ENCODE results near the gene MAP2K2. TPM values are rescaled to one million over a fixed set of nuclear protein-coding genes. Genes with fewer than 3 reads are reported as not detected.
A peak's percentile ranks its signal among the peaks of the same experiment; 100 is the strongest.
"Not testable (repeated sequence)": the region's sequence is repeated elsewhere in the genome, so short reads cannot be mapped to it uniquely, and the experiment has no call there.

Gene MAP2K2
- polyA plus RNA-seq, 3 donors: 30.5 to 94.5 (median 40.2) TPM

GRCh38 chr19:4127322-4127721 lies 3.4 kb upstream of the MAP2K2 start:
- peaks cover 14% of the 10 kb centered on the region for H3K79me2 ChIP-seq (ENCODE audit: insufficient read depth, low read length)
- not testable (repeated sequence) for H3K4me2 ChIP-seq (replicated peaks; ENCODE audit: extremely low read depth, low read length, poor library complexity, severe bottlenecking); H3K27ac ChIP-seq (ENCODE audit: low read depth in 1 of 2, low read length in 2 of 2); H3K4me3 Mint-ChIP-seq; H3K36me3 ChIP-seq (replicated peaks in 1 of 2; ENCODE audit: control insufficient read depth in 1 of 2, insufficient read depth in 2 of 2, low read length in 2 of 2); H2AFZ ChIP-seq (ENCODE audit: insufficient read depth, low read depth, low read length, poor library complexity, severe bottlenecking); H3K9me3 ChIP-seq (replicated peaks in 1 of 2; ENCODE audit: control insufficient read depth in 1 of 2, insufficient read depth in 1 of 2, low read length in 2 of 2); H3K27me3 Mint-ChIP-seq (ENCODE audit: low read depth in 3 of 3); DNase-seq; H3K9ac ChIP-seq (ENCODE audit: insufficient read depth, low read length, poor library complexity, severe bottlenecking); H3K36me3 Mint-ChIP-seq; H3K27me3 ChIP-seq (ENCODE audit: control insufficient read depth in 2 of 2, insufficient read depth in 2 of 2, low read length in 2 of 2); H3K4me3 ChIP-seq (replicated peaks in 1 of 3; ENCODE audit: low read depth in 2 of 3, low read length in 3 of 3); H4K20me1 ChIP-seq (ENCODE audit: insufficient read depth, low read length); H3K9me3 Mint-ChIP-seq
- intact Hi-C loops (cut with micrococcal nuclease): loop anchor here in 1 of 2 donors (10.0 kb wide), 1 partner anchor 123 kb away; the partner anchor contains the start of gene PIAS4
- peak overlapping the region in 1 of 7 donors; percentile 33 for H3K27ac Mint-ChIP-seq
- H3K4me1 ChIP-seq (ENCODE audit: control insufficient read depth in 1 of 2, insufficient read depth in 2 of 2, low read length in 2 of 2): peaks cover 17 to 19% of the 10 kb centered on the region in 2 donors
- WGBS (ENCODE audit: insufficient coverage): no CpG with 5 or more reads among the region's 4 CpGs
- peaks cover 16% of the 10 kb centered on the region for H3K4me1 Mint-ChIP-seq

GRCh38 chr19:4124638-4125037 lies 716 bp upstream of the MAP2K2 start:
- Mint-ChIP-seq H3K27ac (no peak overlapping the region), H3K27me3 (ENCODE audit: low read depth in 3 of 3) (peaks cover 0 to 3% (median 0%) of the 10 kb centered on the region in 3 donors), H3K9me3 (no peaks in the 10 kb centered on the region), H3K36me3 (peaks cover 6 to 8% of the 10 kb centered on the region in 2 donors), H3K4me1 (peaks cover 17% of the 10 kb centered on the region), H3K4me3 (no peak overlapping the region)
- H4K20me1 ChIP-seq (ENCODE audit: insufficient read depth, low read length): peaks cover 33% of the 10 kb centered on the region
- H3K27ac ChIP-seq (ENCODE audit: low read depth in 1 of 2, low read length in 2 of 2): no peak overlapping the region
- peak overlapping the region; percentile 94 for H2AFZ ChIP-seq (ENCODE audit: insufficient read depth, low read depth, low read length, poor library complexity, severe bottlenecking)
- H3K9ac ChIP-seq (ENCODE audit: insufficient read depth, low read length, poor library complexity, severe bottlenecking): peak overlapping the region; percentile 93
- 0% methylated on average over 1 of the region's 8 CpGs for WGBS (ENCODE audit: insufficient coverage)
- H3K27me3 ChIP-seq (ENCODE audit: control insufficient read depth in 2 of 2, insufficient read depth in 2 of 2, low read length in 2 of 2): no peaks in the 10 kb centered on the region
- H3K4me1 ChIP-seq (ENCODE audit: control insufficient read depth in 1 of 2, insufficient read depth in 2 of 2, low read length in 2 of 2): peaks cover 17 to 19% of the 10 kb centered on the region in 2 donors
- TF ChIP-seq CTCF (IDR thresholded peaks at IDR 0.05): no peak
- no peaks in the 10 kb centered on the region for H3K9me3 ChIP-seq (replicated peaks in 1 of 2; ENCODE audit: control insufficient read depth in 1 of 2, insufficient read depth in 1 of 2, low read length in 2 of 2)
- peak overlapping the region; percentile 88 for H3K4me2 ChIP-seq (replicated peaks; ENCODE audit: extremely low read depth, low read length, poor library complexity, severe bottlenecking)
- peaks cover 3 to 14% of the 10 kb centered on the region in 2 donors for H3K36me3 ChIP-seq (replicated peaks in 1 of 2; ENCODE audit: control insufficient read depth in 1 of 2, insufficient read depth in 2 of 2, low read length in 2 of 2)
- intact Hi-C loops (cut with micrococcal nuclease): loop anchor here (5.0 to 10.0 kb wide), 2 partner anchors 57 to 120 kb away; partner anchors contain the start of genes PIAS4 (in 1 of the 2) and ZBTB7A (in 1 of the 2)
- DNase-seq: no peak
- H3K79me2 ChIP-seq (ENCODE audit: insufficient read depth, low read length): peaks cover 38% of the 10 kb centered on the region
- H3K4me3 ChIP-seq (replicated peaks in 1 of 3; ENCODE audit: low read depth in 2 of 3, low read length in 3 of 3): peak overlapping the region in 2 of 3 experiments; percentile 81 to 95

Measured in CD14-positive monocyte (primary cell).